Thyroid gland (tissue), 4 donors: ENCODE measurements around the gene SCG2.

Experiments used
- CTCF ChIP-seq, 6 experiments: fragments of 200-600 bp in 3 of 6; fragments of 450-650 bp in 3 of 6; sonication (generic) in 3 of 6; IDR thresholded peaks; one replicate each; pipeline ENCODE4 v1.5.1; 2016 to 2019; ENCODE audit warnings: antibody characterized with exemption in 6 of 6, mild to moderate bottlenecking in 2 of 6, inconsistent platforms in 1 of 6, moderate library complexity in 1 of 6
- POLR2A ChIP-seq, 2 donors: fragments of 450-650 bp; IDR thresholded peaks; one replicate each; pipeline ENCODE4 v1.6.1; 2017; ENCODE audit warnings: antibody characterized with exemption in 2 of 2, mild to moderate bottlenecking in 2 of 2, moderate library complexity in 1 of 2

GRCh38 chr2:223566396-223566795 is 35.8 kb downstream of the SCG2 start:
- no peak for TF ChIP-seq CTCF (IDR thresholded peaks at IDR 0.05)
- no peak for TF ChIP-seq POLR2A (IDR thresholded peaks at IDR 0.05)
